ENCODE measurements around the gene GPR35. TPM values are rescaled to one million over a fixed set of nuclear protein-coding genes. Genes with fewer than 3 reads are reported as not detected.
"Not testable (repeated sequence)": the region's sequence is repeated elsewhere in the genome, so short reads cannot be mapped to it uniquely, and the experiment has no call there.

GPR35 gene
- total RNA-seq, 1 donor, result 1.1 TPM

DNA sequence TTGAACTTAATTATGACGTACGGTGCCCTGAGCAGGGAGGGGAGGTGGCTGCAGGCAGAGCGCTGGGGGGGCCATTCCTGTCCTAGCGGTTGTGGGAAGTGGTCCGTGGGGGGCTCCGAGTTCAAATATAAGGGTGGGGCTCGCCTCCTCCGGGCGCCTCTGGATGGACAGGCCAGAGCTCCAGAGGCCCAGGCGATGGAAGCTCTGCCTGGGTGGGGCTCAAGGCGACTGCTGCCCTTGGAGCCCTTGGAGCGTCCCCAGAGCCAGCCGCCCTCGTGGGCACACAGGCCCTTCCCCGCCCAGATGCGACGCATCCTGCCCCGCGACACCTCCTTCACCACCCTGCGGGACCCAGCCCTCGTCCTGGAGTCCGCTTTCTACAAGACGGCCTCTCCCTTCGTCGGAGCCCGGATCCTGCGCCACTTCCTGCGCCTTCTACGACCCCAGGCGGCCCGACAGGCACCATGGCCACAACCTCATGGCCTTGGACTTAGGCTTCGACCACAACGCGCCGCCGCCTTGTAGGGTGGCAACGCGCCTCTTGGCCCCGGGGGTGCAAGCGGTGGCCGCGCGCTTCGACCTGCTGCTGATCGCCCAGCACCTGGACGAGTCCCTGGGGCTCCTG, 46.9 kb downstream of the GPR35 start:
- Histone ChIP-seq H3K27me3 (ENCODE audit: insufficient read depth, low read length) (peaks cover 27% of the 10 kb centered on the region), H4K20me1 (ENCODE audit: insufficient read depth, low read length) (no peaks in the 10 kb centered on the region), H3K4me1 (ENCODE audit: insufficient read depth, low read length) (no peaks in the 10 kb centered on the region), H3K79me2 (ENCODE audit: insufficient read depth, low read length) (no peaks in the 10 kb centered on the region), H3K27ac (ENCODE audit: low read depth, low read length) (no peak overlapping the region), H3K4me2 (ENCODE audit: insufficient read depth, low read length) (no peak overlapping the region), H3K36me3 (ENCODE audit: insufficient read depth, low read length) (no peaks in the 10 kb centered on the region), H2AFZ (ENCODE audit: low read length) (no peak overlapping the region), H3K4me3 (ENCODE audit: insufficient read depth, low read length) (no peak overlapping the region), H3K9me3 (ENCODE audit: low read depth, low read length) (no peaks in the 10 kb centered on the region)
- peak; percentile 53 for DNase-seq (ENCODE audit: insufficient read length, low spot score, missing footprints)
- TF ChIP-seq, protein P1, sequence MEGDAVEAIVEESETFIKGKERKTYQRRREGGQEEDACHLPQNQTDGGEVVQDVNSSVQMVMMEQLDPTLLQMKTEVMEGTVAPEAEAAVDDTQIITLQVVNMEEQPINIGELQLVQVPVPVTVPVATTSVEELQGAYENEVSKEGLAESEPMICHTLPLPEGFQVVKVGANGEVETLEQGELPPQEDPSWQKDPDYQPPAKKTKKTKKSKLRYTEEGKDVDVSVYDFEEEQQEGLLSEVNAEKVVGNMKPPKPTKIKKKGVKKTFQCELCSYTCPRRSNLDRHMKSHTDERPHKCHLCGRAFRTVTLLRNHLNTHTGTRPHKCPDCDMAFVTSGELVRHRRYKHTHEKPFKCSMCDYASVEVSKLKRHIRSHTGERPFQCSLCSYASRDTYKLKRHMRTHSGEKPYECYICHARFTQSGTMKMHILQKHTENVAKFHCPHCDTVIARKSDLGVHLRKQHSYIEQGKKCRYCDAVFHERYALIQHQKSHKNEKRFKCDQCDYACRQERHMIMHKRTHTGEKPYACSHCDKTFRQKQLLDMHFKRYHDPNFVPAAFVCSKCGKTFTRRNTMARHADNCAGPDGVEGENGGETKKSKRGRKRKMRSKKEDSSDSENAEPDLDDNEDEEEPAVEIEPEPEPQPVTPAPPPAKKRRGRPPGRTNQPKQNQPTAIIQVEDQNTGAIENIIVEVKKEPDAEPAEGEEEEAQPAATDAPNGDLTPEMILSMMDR (IDR thresholded peaks at IDR 0.05; ENCODE audit: extremely low read depth, low read depth, low read length), result no peak

- TF ChIP-seq, protein P1 (IDR thresholded peaks at IDR 0.05; ENCODE audit: extremely low read depth, low read depth, low read length), result no peak
- Histone ChIP-seq H3K4me1 (ENCODE audit: insufficient read depth, low read length) (no peaks in the 10 kb centered on the region), H3K27me3 (ENCODE audit: insufficient read depth, low read length) (peaks cover 22% of the 10 kb centered on the region), H3K27ac (ENCODE audit: low read depth, low read length) (no peak overlapping the region), H4K20me1 (ENCODE audit: insufficient read depth, low read length) (no peaks in the 10 kb centered on the region), H3K4me2 (ENCODE audit: insufficient read depth, low read length) (no peak overlapping the region), H3K79me2 (ENCODE audit: insufficient read depth, low read length) (no peaks in the 10 kb centered on the region), H2AFZ (ENCODE audit: low read length) (no peak overlapping the region), H3K9me3 (ENCODE audit: low read depth, low read length) (no peaks in the 10 kb centered on the region), H3K4me3 (ENCODE audit: insufficient read depth, low read length) (no peak overlapping the region), H3K36me3 (ENCODE audit: insufficient read depth, low read length) (no peaks in the 10 kb centered on the region)
- DNase-seq (ENCODE audit: insufficient read length, low spot score, missing footprints), result peak; percentile 80
These were observed 47.5 kb downstream of the GPR35 start for GRCh38 chr2:240672701-240673190.

GRCh38 chr2:240674461-240675184, 49.3 kb downstream of the GPR35 start:
- H3K27ac ChIP-seq (ENCODE audit: low read depth, low read length), result not testable (repeated sequence)

GRCh38 chr2:240675345-240675744, 50.1 kb downstream of the GPR35 start:
- H4K20me1 ChIP-seq (ENCODE audit: insufficient read depth, low read length); H3K4me1 ChIP-seq (ENCODE audit: insufficient read depth, low read length); DNase-seq (ENCODE audit: insufficient read length, low spot score, missing footprints); H3K4me3 ChIP-seq (ENCODE audit: insufficient read depth, low read length); H3K4me2 ChIP-seq (ENCODE audit: insufficient read depth, low read length); H3K27ac ChIP-seq (ENCODE audit: low read depth, low read length); H3K36me3 ChIP-seq (ENCODE audit: insufficient read depth, low read length); H3K9me3 ChIP-seq (ENCODE audit: low read depth, low read length); H2AFZ ChIP-seq (ENCODE audit: low read length); H3K79me2 ChIP-seq (ENCODE audit: insufficient read depth, low read length): not testable (repeated sequence)
- H3K27me3 ChIP-seq (ENCODE audit: insufficient read depth, low read length), result peaks cover 11% of the 10 kb centered on the region

More at GRCh38 chr2:240674461-240675184, 49.3 kb downstream of the GPR35 start:
- H4K20me1 ChIP-seq (ENCODE audit: insufficient read depth, low read length); H3K79me2 ChIP-seq (ENCODE audit: insufficient read depth, low read length); H3K4me2 ChIP-seq (ENCODE audit: insufficient read depth, low read length); H3K9me3 ChIP-seq (ENCODE audit: low read depth, low read length); H3K4me3 ChIP-seq (ENCODE audit: insufficient read depth, low read length); H3K36me3 ChIP-seq (ENCODE audit: insufficient read depth, low read length); H2AFZ ChIP-seq (ENCODE audit: low read length); H3K4me1 ChIP-seq (ENCODE audit: insufficient read depth, low read length): not testable (repeated sequence)
- peaks cover 18% of the 10 kb centered on the region for H3K27me3 ChIP-seq (ENCODE audit: insufficient read depth, low read length)
- DNase-seq (ENCODE audit: insufficient read length, low spot score, missing footprints), result peak; percentile 22

GRCh38 chr2:240678043-240678442, 52.8 kb downstream of the GPR35 start:
- H4K20me1 ChIP-seq (ENCODE audit: insufficient read depth, low read length); H3K27me3 ChIP-seq (ENCODE audit: insufficient read depth, low read length); H3K4me3 ChIP-seq (ENCODE audit: insufficient read depth, low read length); H2AFZ ChIP-seq (ENCODE audit: low read length); DNase-seq (ENCODE audit: insufficient read length, low spot score, missing footprints); H3K79me2 ChIP-seq (ENCODE audit: insufficient read depth, low read length); H3K4me1 ChIP-seq (ENCODE audit: insufficient read depth, low read length); H3K9me3 ChIP-seq (ENCODE audit: low read depth, low read length); H3K27ac ChIP-seq (ENCODE audit: low read depth, low read length); H3K4me2 ChIP-seq (ENCODE audit: insufficient read depth, low read length); H3K36me3 ChIP-seq (ENCODE audit: insufficient read depth, low read length): not testable (repeated sequence)

- not testable (repeated sequence) for H3K79me2 ChIP-seq (ENCODE audit: insufficient read depth, low read length); H3K4me3 ChIP-seq (ENCODE audit: insufficient read depth, low read length); H3K36me3 ChIP-seq (ENCODE audit: insufficient read depth, low read length); H2AFZ ChIP-seq (ENCODE audit: low read length); DNase-seq (ENCODE audit: insufficient read length, low spot score, missing footprints); H3K4me1 ChIP-seq (ENCODE audit: insufficient read depth, low read length); H3K27me3 ChIP-seq (ENCODE audit: insufficient read depth, low read length); H3K27ac ChIP-seq (ENCODE audit: low read depth, low read length); H3K9me3 ChIP-seq (ENCODE audit: low read depth, low read length); H4K20me1 ChIP-seq (ENCODE audit: insufficient read depth, low read length); H3K4me2 ChIP-seq (ENCODE audit: insufficient read depth, low read length)
These were observed 53.6 kb downstream of the GPR35 start for GRCh38 chr2:240678909-240679308.

- H2AFZ ChIP-seq (ENCODE audit: low read length); H4K20me1 ChIP-seq (ENCODE audit: insufficient read depth, low read length); H3K79me2 ChIP-seq (ENCODE audit: insufficient read depth, low read length); DNase-seq (ENCODE audit: insufficient read length, low spot score, missing footprints); H3K27me3 ChIP-seq (ENCODE audit: insufficient read depth, low read length); H3K4me2 ChIP-seq (ENCODE audit: insufficient read depth, low read length); H3K9me3 ChIP-seq (ENCODE audit: low read depth, low read length); H3K36me3 ChIP-seq (ENCODE audit: insufficient read depth, low read length); H3K4me1 ChIP-seq (ENCODE audit: insufficient read depth, low read length); H3K4me3 ChIP-seq (ENCODE audit: insufficient read depth, low read length); H3K27ac ChIP-seq (ENCODE audit: low read depth, low read length): not testable (repeated sequence)
These were observed 54.9 kb downstream of the GPR35 start for GRCh38 chr2:240680185-240680584.

Measured in osteoblast (primary cell).